ENCODE measurements around the gene RBP4.

The RBP4 gene

DNA sequence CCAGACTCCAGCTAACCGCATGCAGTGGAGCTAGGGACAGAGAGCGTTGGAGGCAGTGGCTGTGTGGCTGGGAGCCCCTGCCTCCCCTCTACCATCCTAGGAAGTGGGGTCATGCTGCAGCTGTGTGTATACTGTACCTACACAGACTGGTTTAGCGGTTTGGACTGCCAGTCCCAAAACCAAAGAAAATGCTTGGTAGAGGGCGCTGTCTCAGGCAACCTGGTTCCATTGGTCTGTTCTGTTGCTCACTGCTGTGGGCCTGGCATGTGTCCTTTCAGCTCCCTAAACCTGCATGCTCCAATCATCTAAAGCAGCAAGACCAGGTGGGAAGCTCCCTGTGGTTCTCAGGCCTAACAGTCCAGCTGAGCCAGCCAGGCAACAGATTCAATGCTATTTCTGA, 4.5 kb downstream of the RBP4 start:
- Histone ChIP-seq H3K36me3 (ENCODE audit: insufficient read depth, insufficient read length, low read length) (no peaks in the 10 kb centered on the region), H3K27me3 (ENCODE audit: insufficient read depth, insufficient read length) (peaks cover 21% of the 10 kb centered on the region), H3K4me1 (ENCODE audit: insufficient read depth, insufficient read length) (peaks cover 3% of the 10 kb centered on the region), H3K4me3 (ENCODE audit: insufficient read length, low read depth) (no peak overlapping the region), H3K9me3 (ENCODE audit: insufficient read depth, low read length) (no peaks in the 10 kb centered on the region), H3K9ac (ENCODE audit: insufficient read length, low read depth) (no peak overlapping the region)
- TF ChIP-seq ZNF274 (IDR thresholded peaks at IDR 0.05; ENCODE audit: low read depth, low read length) (no peak), SUZ12 (IDR thresholded peaks at IDR 0.05; ENCODE audit: extremely low read depth, insufficient read depth, insufficient read length) (no peak), YY1 (IDR thresholded peaks at IDR 0.05; ENCODE audit: insufficient read depth, insufficient read length) (no peak)
- DNase-seq (ENCODE audit: low read depth, low spot score): no peak

DNA sequence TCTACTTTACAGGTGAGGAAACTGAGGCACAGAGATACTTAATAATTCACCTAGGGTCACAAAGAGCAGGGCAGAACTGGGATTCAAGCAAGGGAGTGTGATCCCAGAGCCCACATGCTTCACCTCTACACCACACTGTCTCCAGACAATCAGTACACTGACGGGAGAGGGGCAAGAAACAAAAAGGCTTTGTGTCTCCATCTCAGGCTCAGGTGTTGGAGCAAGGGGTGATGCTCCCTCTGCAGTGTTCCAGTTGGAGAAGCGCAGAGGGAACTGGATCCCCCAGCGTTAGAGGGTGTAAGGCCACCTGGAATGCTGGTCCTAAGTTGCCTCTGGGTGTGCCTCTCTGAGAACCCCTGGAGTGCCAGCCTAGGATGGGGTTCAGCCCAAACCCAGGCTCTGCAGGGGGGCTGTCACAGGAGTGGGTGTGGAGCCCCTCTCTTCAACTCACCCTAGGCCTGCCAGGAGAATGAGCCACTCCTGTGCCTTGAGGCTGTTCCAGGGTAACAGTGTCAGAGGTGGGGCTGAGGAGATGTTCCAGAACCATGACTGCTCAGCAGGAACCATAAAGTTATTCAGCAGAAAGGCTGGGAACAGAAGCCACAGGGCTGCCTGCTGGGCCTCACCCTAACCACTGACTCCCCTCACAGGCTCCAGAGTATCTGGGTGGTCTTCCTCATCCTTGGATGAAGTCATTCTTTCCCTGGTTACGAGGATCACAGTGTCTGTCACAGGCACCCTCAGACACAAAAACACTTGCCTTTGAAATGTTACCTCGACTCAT, 5.5 kb downstream of the RBP4 start:
- Histone ChIP-seq H3K9ac (ENCODE audit: insufficient read length, low read depth) (no peak overlapping the region), H3K36me3 (ENCODE audit: insufficient read depth, insufficient read length, low read length) (no peaks in the 10 kb centered on the region), H3K4me3 (ENCODE audit: insufficient read length, low read depth) (no peak overlapping the region), H3K27me3 (ENCODE audit: insufficient read depth, insufficient read length) (peaks cover 12% of the 10 kb centered on the region), H3K9me3 (ENCODE audit: insufficient read depth, low read length) (no peaks in the 10 kb centered on the region), H3K4me1 (ENCODE audit: insufficient read depth, insufficient read length) (peaks cover 3% of the 10 kb centered on the region)
- no peak for DNase-seq (ENCODE audit: low read depth, low spot score)
- TF ChIP-seq YY1 (IDR thresholded peaks at IDR 0.05; ENCODE audit: insufficient read depth, insufficient read length) (no peak), ZNF274 (IDR thresholded peaks at IDR 0.05; ENCODE audit: low read depth, low read length) (no peak), SUZ12 (IDR thresholded peaks at IDR 0.05; ENCODE audit: extremely low read depth, insufficient read depth, insufficient read length) (no peak)

DNA sequence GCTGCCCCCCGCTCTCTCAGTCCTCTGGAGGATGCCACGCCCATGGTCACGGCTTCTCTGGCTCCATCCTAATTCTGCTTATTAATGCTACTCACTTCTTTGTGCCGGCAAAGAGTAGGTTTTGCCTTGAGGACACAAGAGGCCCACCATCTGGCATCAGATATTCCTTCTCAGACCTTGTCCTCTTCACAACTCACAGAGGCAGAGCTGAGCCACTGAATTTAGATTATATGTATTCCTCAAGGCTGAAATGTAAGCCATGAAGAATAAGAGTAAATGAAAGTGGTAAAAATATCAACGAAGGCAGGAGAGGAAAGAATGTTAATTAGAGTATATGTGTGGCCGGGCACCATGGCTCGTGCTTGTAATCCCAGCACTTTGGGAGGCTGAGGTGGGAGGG, 6.5 kb downstream of the RBP4 start:
- DNase-seq (ENCODE audit: low read depth, low spot score): no peak
- Histone ChIP-seq H3K9ac (ENCODE audit: insufficient read length, low read depth) (no peak overlapping the region), H3K4me3 (ENCODE audit: insufficient read length, low read depth) (no peak overlapping the region), H3K27me3 (ENCODE audit: insufficient read depth, insufficient read length) (peaks cover 2% of the 10 kb centered on the region), H3K9me3 (ENCODE audit: insufficient read depth, low read length) (no peaks in the 10 kb centered on the region), H3K36me3 (ENCODE audit: insufficient read depth, insufficient read length, low read length) (no peaks in the 10 kb centered on the region), H3K4me1 (ENCODE audit: insufficient read depth, insufficient read length) (peaks cover 3% of the 10 kb centered on the region)
- TF ChIP-seq YY1 (IDR thresholded peaks at IDR 0.05; ENCODE audit: insufficient read depth, insufficient read length) (no peak), ZNF274 (IDR thresholded peaks at IDR 0.05; ENCODE audit: low read depth, low read length) (no peak), SUZ12 (IDR thresholded peaks at IDR 0.05; ENCODE audit: extremely low read depth, insufficient read depth, insufficient read length) (no peak)

DNA sequence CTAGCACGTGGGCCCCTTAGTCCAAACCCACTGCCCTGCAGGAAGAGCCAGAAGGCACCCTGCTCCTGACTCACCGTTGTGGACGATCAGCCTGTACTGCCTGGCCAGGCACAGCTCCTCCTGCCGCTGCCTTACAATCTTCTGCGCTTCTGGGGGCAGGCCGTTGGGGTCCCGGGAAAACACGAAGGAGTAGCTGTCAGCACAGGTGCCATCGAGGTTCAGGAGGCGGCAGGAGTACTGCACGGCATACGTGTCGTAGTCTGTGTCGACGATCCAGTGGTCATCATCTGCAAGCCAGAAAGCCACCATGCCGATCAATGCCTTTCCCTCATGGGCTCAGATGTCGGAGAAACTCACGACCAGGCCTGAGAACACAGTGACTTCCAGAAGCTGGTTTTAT, 7.3 kb downstream of the RBP4 start:
- no peaks in the 10 kb centered on the region for H3K27me3 ChIP-seq (ENCODE audit: insufficient read depth, insufficient read length)
- no peak for TF ChIP-seq ZNF274 (IDR thresholded peaks at IDR 0.05; ENCODE audit: low read depth, low read length)
- no peak for TF ChIP-seq SUZ12 (IDR thresholded peaks at IDR 0.05; ENCODE audit: extremely low read depth, insufficient read depth, insufficient read length)
- TF ChIP-seq YY1 (IDR thresholded peaks at IDR 0.05; ENCODE audit: insufficient read depth, insufficient read length): no peak
- H3K36me3 ChIP-seq (ENCODE audit: insufficient read depth, insufficient read length, low read length): no peaks in the 10 kb centered on the region
- H3K9me3 ChIP-seq (ENCODE audit: insufficient read depth, low read length): no peaks in the 10 kb centered on the region
- H3K4me1 ChIP-seq (ENCODE audit: insufficient read depth, insufficient read length): peaks cover 3% of the 10 kb centered on the region
- no peak overlapping the region for H3K9ac ChIP-seq (ENCODE audit: insufficient read length, low read depth)
- H3K4me3 ChIP-seq (ENCODE audit: insufficient read length, low read depth): no peak overlapping the region
- no peak for DNase-seq (ENCODE audit: low read depth, low spot score)

DNA sequence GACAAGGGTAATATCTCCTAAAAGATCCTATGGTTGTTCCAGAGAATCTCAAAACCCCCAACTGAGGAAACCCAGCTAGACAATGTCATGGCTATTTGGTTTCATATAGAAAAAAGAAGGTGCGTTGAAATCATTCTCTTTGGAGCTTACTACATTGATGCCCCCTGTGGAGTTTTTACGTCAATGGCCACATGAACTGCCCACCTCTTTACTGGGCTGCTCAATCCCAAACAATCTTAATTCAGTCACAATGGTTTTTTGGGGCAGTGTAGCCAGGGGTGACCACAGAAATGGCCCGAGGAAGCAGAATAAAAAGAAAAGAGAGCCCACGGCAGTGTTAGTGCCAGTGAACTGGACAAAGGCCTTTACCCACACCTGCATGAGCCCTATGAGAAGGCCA, 7.8 kb downstream of the RBP4 start:
- DNase-seq (ENCODE audit: low read depth, low spot score): no peak
- no peaks in the 10 kb centered on the region for H3K27me3 ChIP-seq (ENCODE audit: insufficient read depth, insufficient read length)
- TF ChIP-seq SUZ12 (IDR thresholded peaks at IDR 0.05; ENCODE audit: extremely low read depth, insufficient read depth, insufficient read length) (no peak), YY1 (IDR thresholded peaks at IDR 0.05; ENCODE audit: insufficient read depth, insufficient read length) (no peak), ZNF274 (IDR thresholded peaks at IDR 0.05; ENCODE audit: low read depth, low read length) (no peak)
- H3K4me3 ChIP-seq (ENCODE audit: insufficient read length, low read depth): no peak overlapping the region
- no peaks in the 10 kb centered on the region for H3K36me3 ChIP-seq (ENCODE audit: insufficient read depth, insufficient read length, low read length)
- H3K9ac ChIP-seq (ENCODE audit: insufficient read length, low read depth): no peak overlapping the region
- peaks cover 3% of the 10 kb centered on the region for H3K4me1 ChIP-seq (ENCODE audit: insufficient read depth, insufficient read length)
- no peaks in the 10 kb centered on the region for H3K9me3 ChIP-seq (ENCODE audit: insufficient read depth, low read length)

DNA sequence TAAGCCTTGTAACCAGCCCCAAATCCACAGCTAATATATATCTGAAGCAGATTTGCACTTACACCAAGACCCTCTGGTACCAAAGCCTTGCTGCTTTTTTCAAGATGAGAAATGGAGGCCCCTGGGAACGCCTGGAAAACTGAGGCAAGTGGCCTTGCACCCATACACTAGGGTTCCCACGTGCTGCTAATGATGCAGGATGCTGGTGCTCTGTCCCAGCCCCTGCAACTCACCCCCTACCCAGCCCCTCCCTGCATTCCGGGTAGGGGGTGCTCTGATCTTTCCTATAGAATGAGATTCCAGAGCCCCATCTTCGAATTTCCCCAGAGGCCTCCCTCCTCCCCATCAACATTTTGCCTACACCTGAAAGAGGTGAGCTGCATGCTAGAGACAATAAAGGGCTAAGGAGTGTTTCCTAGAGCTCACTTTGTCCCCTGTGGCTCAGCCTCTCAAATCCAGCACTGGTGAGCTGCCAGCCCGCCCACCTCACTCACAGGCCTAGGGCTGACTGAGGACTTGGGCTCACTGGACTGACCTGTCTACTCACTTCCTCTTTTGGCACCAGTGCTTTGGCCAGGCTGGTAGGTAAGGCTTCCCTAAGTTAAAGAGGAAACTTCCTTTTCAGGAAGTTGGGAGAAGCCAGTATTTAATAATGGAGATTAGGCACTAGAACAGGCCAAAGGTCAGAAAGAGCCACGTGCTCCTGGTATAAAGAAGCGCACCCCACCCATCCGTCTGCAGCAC, 9.8 kb downstream of the RBP4 start:
- DNase-seq (ENCODE audit: low read depth, low spot score): no peak
- H3K4me1 ChIP-seq (ENCODE audit: insufficient read depth, insufficient read length): no peaks in the 10 kb centered on the region

DNA sequence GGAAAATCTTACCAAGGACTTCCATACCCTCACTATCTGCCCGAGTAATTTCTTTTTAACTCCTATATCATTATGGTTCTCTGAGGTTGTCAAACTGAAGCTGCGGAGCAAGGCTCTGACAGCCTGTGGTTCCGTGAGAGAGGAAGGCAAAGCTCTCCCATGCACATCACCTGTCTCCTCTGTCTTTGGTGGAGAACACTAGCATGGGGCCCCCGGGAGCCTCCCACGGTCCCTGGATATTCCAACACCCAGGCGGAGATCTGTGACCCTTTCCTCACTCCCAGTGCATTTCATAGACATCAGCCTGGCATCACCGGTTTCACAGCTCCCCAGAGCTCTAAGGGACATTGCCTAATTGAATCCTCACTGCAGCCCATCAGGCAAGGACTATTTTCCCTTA, 10.4 kb downstream of the RBP4 start:
- Histone ChIP-seq H3K4me3 (ENCODE audit: insufficient read length, low read depth) (no peak overlapping the region), H3K9me3 (ENCODE audit: insufficient read depth, low read length) (no peaks in the 10 kb centered on the region), H3K9ac (ENCODE audit: insufficient read length, low read depth) (no peak overlapping the region), H3K4me1 (ENCODE audit: insufficient read depth, insufficient read length) (no peaks in the 10 kb centered on the region), H3K36me3 (ENCODE audit: insufficient read depth, insufficient read length, low read length) (no peaks in the 10 kb centered on the region), H3K27me3 (ENCODE audit: insufficient read depth, insufficient read length) (no peaks in the 10 kb centered on the region)
- TF ChIP-seq YY1 (IDR thresholded peaks at IDR 0.05; ENCODE audit: insufficient read depth, insufficient read length) (no peak), ZNF274 (IDR thresholded peaks at IDR 0.05; ENCODE audit: low read depth, low read length) (no peak), SUZ12 (IDR thresholded peaks at IDR 0.05; ENCODE audit: extremely low read depth, insufficient read depth, insufficient read length) (no peak)
- no peak for DNase-seq (ENCODE audit: low read depth, low spot score)

More for the DNA sequence above, 9.8 kb downstream of the RBP4 start:
- Histone ChIP-seq H3K27me3 (ENCODE audit: insufficient read depth, insufficient read length) (no peaks in the 10 kb centered on the region), H3K36me3 (ENCODE audit: insufficient read depth, insufficient read length, low read length) (no peaks in the 10 kb centered on the region), H3K9me3 (ENCODE audit: insufficient read depth, low read length) (no peaks in the 10 kb centered on the region), H3K4me3 (ENCODE audit: insufficient read length, low read depth) (no peak overlapping the region), H3K9ac (ENCODE audit: insufficient read length, low read depth) (no peak overlapping the region)
- TF ChIP-seq SUZ12 (IDR thresholded peaks at IDR 0.05; ENCODE audit: extremely low read depth, insufficient read depth, insufficient read length): no peak
- no peak for TF ChIP-seq YY1 (IDR thresholded peaks at IDR 0.05; ENCODE audit: insufficient read depth, insufficient read length)
- TF ChIP-seq ZNF274 (IDR thresholded peaks at IDR 0.05; ENCODE audit: low read depth, low read length): no peak

All from NT2/D1 (cell line).